IMR-90 (cell line): ENCODE results near the gene GATA6. TPM values are rescaled to one million over a fixed set of nuclear protein-coding genes. Genes with fewer than 3 reads are reported as not detected.
A peak's percentile ranks its signal among the peaks of the same experiment; 100 is the strongest.

Source experiments
- ATAC-seq: fragments of 200-7000 bp; cut with Tn5 transposase; 2 replicates; pipeline ENCODE4 v1.9.1; 2020; ENCODE audit warnings: low read depth, mild to moderate bottlenecking, moderate library complexity
- BruUV-seq: library from RNA; stranded (reverse); fragments of 400-500 nt; replicated peaks from 2 replicates; lab custom pipeline; 2021; lab: Mats Ljungman, UMichigan
- CTCF ChIA-PET: fragments of 300-600 bp; formaldehyde crosslinking; extraction: SDS; loops from one replicate; lab custom pipeline; 2021; ENCODE audit warnings: antibody characterized with exemption; lab: Yijun Ruan, JAX
- POLR2A ChIA-PET: fragments of 300-600 bp; sonication (Branson Sonifier 250); formaldehyde crosslinking; loops from one replicate; lab custom pipeline; 2022; ENCODE audit warnings: antibody characterized with exemption; ENCODE audit not compliant: unreplicated experiment; lab: Charles Lee
- DNase-seq: peaks from one replicate; pipeline ENCODE4 v3.0.0; 2013
- H2AFZ ChIP-seq: replicated peaks from 2 replicates; pipeline ENCODE3; 2013; ENCODE audit warnings: low read length, mild to moderate bottlenecking; ENCODE audit not compliant: poor library complexity
- H2AK5ac ChIP-seq: 2 replicates; pipeline ENCODE4 v1.6.1; 2013; ENCODE audit warnings: low read depth, low read length, inconsistent platforms
- H2AK9ac ChIP-seq: replicated peaks from 2 replicates; pipeline ENCODE3; 2013; ENCODE audit warnings: mild to moderate bottlenecking, low read depth, low read length, moderate library complexity; ENCODE audit not compliant: poor library complexity
- H2BK120ac ChIP-seq: 2 replicates; pipeline ENCODE4 v1.6.1; 2013; ENCODE audit warnings: low read depth, low read length, inconsistent platforms
- H2BK15ac ChIP-seq: 3 replicates; pipeline ENCODE4 v1.6.1; 2013; ENCODE audit warnings: low read depth, low read length, inconsistent platforms
- H2BK20ac ChIP-seq: 2 replicates; pipeline ENCODE4 v1.6.1; 2013; ENCODE audit warnings: low read depth, mild to moderate bottlenecking, inconsistent platforms, low read length, moderate library complexity
- H2BK5ac ChIP-seq: 2 replicates; pipeline ENCODE4 v1.6.1; 2013; ENCODE audit warnings: mild to moderate bottlenecking, low read depth, low read length, inconsistent platforms; ENCODE audit not compliant: poor library complexity, severe bottlenecking
- H3K14ac ChIP-seq: replicated peaks from 2 replicates; pipeline ENCODE4 v1.6.1; 2013; ENCODE audit warnings: low read depth, low read length, inconsistent platforms
- H3K18ac ChIP-seq: 2 replicates; pipeline ENCODE4 v1.6.1; 2013; ENCODE audit warnings: low read depth, low read length, control low read depth
- H3K23ac ChIP-seq: 2 replicates; pipeline ENCODE4 v1.6.1; 2013; ENCODE audit warnings: low read depth, low read length, inconsistent platforms
- H3K27ac ChIP-seq: 2 replicates; pipeline ENCODE4 v1.5.1; 2013; ENCODE audit warnings: mild to moderate bottlenecking, control low read depth, low read length; ENCODE audit not compliant: insufficient read depth
- H3K27me3 ChIP-seq: 2 replicates; pipeline ENCODE4 v1.6.1; 2013; ENCODE audit warnings: low read length; ENCODE audit not compliant: control insufficient read depth, insufficient read depth
- H3K36me3 ChIP-seq: 2 replicates; pipeline ENCODE4 v1.6.1; 2013; ENCODE audit warnings: low read length, mixed read lengths; ENCODE audit not compliant: control insufficient read depth, insufficient read depth
- H3K4ac ChIP-seq: 2 replicates; pipeline ENCODE4 v1.6.1; 2013; ENCODE audit warnings: low read depth, low read length, inconsistent platforms
- H3K4me1 ChIP-seq: 2 replicates; pipeline ENCODE4 v1.6.1; 2013; ENCODE audit warnings: low read length, mixed read lengths; ENCODE audit not compliant: control insufficient read depth, insufficient read depth
- H3K4me2 ChIP-seq: 2 replicates; pipeline ENCODE4 v1.6.1; 2013; ENCODE audit warnings: low read depth, mild to moderate bottlenecking, control low read depth, low read length, moderate library complexity
- H3K4me3 ChIP-seq: 2 replicates; pipeline ENCODE4 v1.5.1; 2013; ENCODE audit warnings: low read depth, mild to moderate bottlenecking, control low read depth, low read length, moderate library complexity; ENCODE audit not compliant: insufficient read depth
- H3K56ac ChIP-seq: 2 replicates; pipeline ENCODE4 v1.6.1; 2013; ENCODE audit warnings: low read length, inconsistent platforms; ENCODE audit not compliant: insufficient read depth; ENCODE audit errors: extremely low read depth
- H3K79me1 ChIP-seq, 2 experiments: 2 replicates each; pipeline ENCODE4 v1.6.1; 2013; ENCODE audit warnings: low read length in 2 of 2, inconsistent platforms in 1 of 2, low read depth in 1 of 2
- H3K9ac ChIP-seq: 2 replicates; pipeline ENCODE4 v1.6.1; 2013; ENCODE audit warnings: low read depth, low read length, control low read depth
- H3K9me1 ChIP-seq: 2 replicates; pipeline ENCODE4 v1.6.1; 2013; ENCODE audit warnings: low read length, inconsistent platforms; ENCODE audit not compliant: insufficient read depth
- H3K9me3 ChIP-seq: 2 replicates; pipeline ENCODE4 v1.6.1; 2013; ENCODE audit warnings: low read length; ENCODE audit not compliant: control insufficient read depth, insufficient read depth
- H4K20me1 ChIP-seq: 2 replicates; pipeline ENCODE4 v1.6.1; 2013; ENCODE audit warnings: low read length, inconsistent platforms; ENCODE audit not compliant: insufficient read depth
- H4K5ac ChIP-seq: 2 replicates; pipeline ENCODE4 v1.6.1; 2013; ENCODE audit warnings: mild to moderate bottlenecking, low read depth, low read length, control low read depth
- H4K8ac ChIP-seq, 2 experiments: 2 replicates each; pipeline ENCODE4 v1.6.1; 2013; ENCODE audit warnings: low read depth in 2 of 2, low read length in 2 of 2, control low read depth in 1 of 2, inconsistent platforms in 1 of 2
- H4K91ac ChIP-seq: 2 replicates; pipeline ENCODE4 v1.6.1; 2013; ENCODE audit warnings: low read depth, low read length, inconsistent platforms; ENCODE audit not compliant: insufficient read depth
- CEBPB ChIP-seq: IDR thresholded peaks from 2 replicates; pipeline ENCODE4 v1.6.1; 2012; ENCODE audit warnings: low read depth, low read length, improper control_type of control experiment
- CHD1 ChIP-seq: IDR thresholded peaks from 2 replicates; pipeline ENCODE4 v1.6.1; 2012; ENCODE audit warnings: low read depth, low read length, improper control_type of control experiment
- MXI1 ChIP-seq: IDR thresholded peaks from 2 replicates; pipeline ENCODE4 v1.6.1; 2012; ENCODE audit warnings: low read depth, mild to moderate bottlenecking, low read length, moderate library complexity, borderline replicate concordance
- NFE2L2 ChIP-seq: fragments of 150-350 bp; IDR thresholded peaks from 2 replicates; pipeline ENCODE4 v1.6.1; 2016; ENCODE audit warnings: low read depth, mild to moderate bottlenecking, low read length
- POLR2A ChIP-seq: IDR thresholded peaks from 2 replicates; pipeline ENCODE4 v1.6.1; 2012; ENCODE audit warnings: mild to moderate bottlenecking, low read depth, low read length
- RFX5 ChIP-seq: IDR thresholded peaks from 2 replicates; pipeline ENCODE4 v1.8.0; 2012; ENCODE audit warnings: low read depth, mild to moderate bottlenecking, low read length, moderate library complexity
- SMC3 ChIP-seq: fragments of 150-350 bp; IDR thresholded peaks from 2 replicates; pipeline ENCODE4 v1.6.1; 2016; ENCODE audit warnings: low read depth, mild to moderate bottlenecking, antibody characterized with exemption, low read length, moderate library complexity
- WGBS, 2 experiments: methylation state at CpG; one replicate each; pipeline versions ENCODE4 v1.1.5 to v1.1.7; 2013; ENCODE audit warnings: missing lambda C conversion rate in 2 of 2; ENCODE audit not compliant: insufficient read length in 1 of 2; ENCODE audit errors: extremely low coverage in 2 of 2; 5-methylcytosine and 5-hydroxymethylcytosine counted together
- dilution Hi-C: fragments of 300-500 bp; cut with HindIII; formaldehyde crosslinking; loops from one replicate; pipeline ENCODE4 v1.14.3; 2018; ENCODE audit warnings: low sequenced_read_pairs; ENCODE audit not compliant: unreplicated experiment
- in situ Hi-C: fragments of 300-500 bp; cut with MboI; formaldehyde crosslinking; loops from 3 replicates; pipeline ENCODE4 v1.14.3; 2019; ENCODE audit warnings: low sequenced_read_pairs, inconsistent platforms, mixed read lengths
- intact Hi-C: fragments of 100-400 bp; cut with micrococcal nuclease; formaldehyde crosslinking; loops from 2 replicates; pipeline ENCODE4 v1.10.0; 2022
- polyA plus RNA-seq, 3 experiments: library from polyadenylated mRNA; depleted of rRNA; stranded (reverse); fragments of >200 nt; gene quantifications; 2 replicates each; pipeline ENCODE4 v1.2.3, GENCODE V29; 2012; ENCODE audit warnings: low replicate concordance in 1 of 3
- total RNA-seq: library from RNA; depleted of rRNA; stranded (reverse); fragments of >200 nt; gene quantifications from 2 replicates; pipeline ENCODE4 v1.2.3, GENCODE V29; 2012
- TF ChIP-seq, protein P1 (sequence below): conservative IDR thresholded peaks from 2 replicates; pipeline ENCODE4 v1.5.1; 2012; ENCODE audit warnings: mild to moderate bottlenecking, low read depth, low read length, improper control_type of control experiment

The GATA6 gene
- total and polyA plus RNA-seq, 2 of the 4 experiments (the other 2 are of a cell fraction), result 2.5 to 4.0 TPM

DNA sequence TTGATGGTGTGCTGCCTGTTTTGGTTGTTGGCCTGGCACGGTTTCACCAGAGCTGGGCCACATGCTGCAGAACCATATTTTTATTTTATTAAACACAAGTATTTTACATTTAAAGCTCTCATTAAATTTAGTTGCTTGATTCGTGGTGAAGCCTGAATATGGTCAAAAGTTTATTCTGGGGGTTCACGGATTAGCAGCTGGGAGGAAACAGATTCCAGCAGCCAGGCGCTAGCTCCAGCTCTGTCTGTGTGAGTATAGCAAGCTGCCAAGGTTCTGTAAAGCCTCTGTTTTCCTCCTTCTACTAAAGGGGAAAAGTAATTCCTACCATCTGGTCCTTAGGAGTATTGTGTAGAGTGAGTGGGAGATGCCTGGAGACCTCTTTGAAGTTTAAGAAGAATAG, 22.5 kb downstream of the GATA6 start:
- Histone ChIP-seq H3K23ac (no peak overlapping the region), H2BK120ac (no peak overlapping the region), H2BK15ac (no peak overlapping the region; the same call in 2 of the 3 replicates), H3K4me1 (peaks cover 9% of the 10 kb centered on the region), H2BK20ac (0 out of 2 replicates have a peak overlapping the region, but pooled peaks have one; percentile 2), H3K36me3 (peaks cover 6% of the 10 kb centered on the region), H2BK5ac (no peak overlapping the region), H3K79me1 (peaks cover 12 to 17% of the 10 kb centered on the region in 2 experiments; a peak in 2 of 4 replicates), H3K9me3 (no peaks in the 10 kb centered on the region), H3K14ac (no peak overlapping the region), H4K5ac (no peak overlapping the region), H3K56ac (no peak overlapping the region), H3K4me3 (no peak overlapping the region), H3K27me3 (no peaks in the 10 kb centered on the region), H2AFZ (no peak overlapping the region), H2AK9ac (no peak overlapping the region), H3K9me1 (peaks cover 2% of the 10 kb centered on the region; the same call in 1 of the 2 replicates), H4K8ac (no peak overlapping the region), H3K18ac (no peak overlapping the region), H4K20me1 (no peaks in the 10 kb centered on the region), H3K27ac (no peak overlapping the region), H2AK5ac (no peak overlapping the region; the same call in 1 of the 2 replicates), H4K91ac (no peak overlapping the region), H3K4ac (no peak overlapping the region), H3K9ac (no peak overlapping the region), H3K4me2 (no peak overlapping the region)
- in situ Hi-C loops (no loop called here), intact Hi-C loops (loop anchor here (5.0 kb wide), 1 partner anchor 120 kb away; no protein-coding TSS in a partner anchor), dilution Hi-C loops (no loop called here)
- DNase-seq, result no peak
- TF ChIP-seq RFX5 (no peak), SMC3 (no peak), NFE2L2 (no peak), CEBPB (no peak), CHD1 (no peak), POLR2A (no peak), MXI1 (no peak)
- TF ChIP-seq, protein P1, sequence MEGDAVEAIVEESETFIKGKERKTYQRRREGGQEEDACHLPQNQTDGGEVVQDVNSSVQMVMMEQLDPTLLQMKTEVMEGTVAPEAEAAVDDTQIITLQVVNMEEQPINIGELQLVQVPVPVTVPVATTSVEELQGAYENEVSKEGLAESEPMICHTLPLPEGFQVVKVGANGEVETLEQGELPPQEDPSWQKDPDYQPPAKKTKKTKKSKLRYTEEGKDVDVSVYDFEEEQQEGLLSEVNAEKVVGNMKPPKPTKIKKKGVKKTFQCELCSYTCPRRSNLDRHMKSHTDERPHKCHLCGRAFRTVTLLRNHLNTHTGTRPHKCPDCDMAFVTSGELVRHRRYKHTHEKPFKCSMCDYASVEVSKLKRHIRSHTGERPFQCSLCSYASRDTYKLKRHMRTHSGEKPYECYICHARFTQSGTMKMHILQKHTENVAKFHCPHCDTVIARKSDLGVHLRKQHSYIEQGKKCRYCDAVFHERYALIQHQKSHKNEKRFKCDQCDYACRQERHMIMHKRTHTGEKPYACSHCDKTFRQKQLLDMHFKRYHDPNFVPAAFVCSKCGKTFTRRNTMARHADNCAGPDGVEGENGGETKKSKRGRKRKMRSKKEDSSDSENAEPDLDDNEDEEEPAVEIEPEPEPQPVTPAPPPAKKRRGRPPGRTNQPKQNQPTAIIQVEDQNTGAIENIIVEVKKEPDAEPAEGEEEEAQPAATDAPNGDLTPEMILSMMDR, result no peak
- ChIA-PET CTCF (no interaction called here), POLR2A (no interaction called here)
- ATAC-seq, result no peak
- BruUV-seq, result no TSS peak
- WGBS, 2 experiments, result no CpG with 5 or more reads among the region's 4 CpGs
